ENCODE results near the gene EXOSC7.

The EXOSC7 gene

DNA sequence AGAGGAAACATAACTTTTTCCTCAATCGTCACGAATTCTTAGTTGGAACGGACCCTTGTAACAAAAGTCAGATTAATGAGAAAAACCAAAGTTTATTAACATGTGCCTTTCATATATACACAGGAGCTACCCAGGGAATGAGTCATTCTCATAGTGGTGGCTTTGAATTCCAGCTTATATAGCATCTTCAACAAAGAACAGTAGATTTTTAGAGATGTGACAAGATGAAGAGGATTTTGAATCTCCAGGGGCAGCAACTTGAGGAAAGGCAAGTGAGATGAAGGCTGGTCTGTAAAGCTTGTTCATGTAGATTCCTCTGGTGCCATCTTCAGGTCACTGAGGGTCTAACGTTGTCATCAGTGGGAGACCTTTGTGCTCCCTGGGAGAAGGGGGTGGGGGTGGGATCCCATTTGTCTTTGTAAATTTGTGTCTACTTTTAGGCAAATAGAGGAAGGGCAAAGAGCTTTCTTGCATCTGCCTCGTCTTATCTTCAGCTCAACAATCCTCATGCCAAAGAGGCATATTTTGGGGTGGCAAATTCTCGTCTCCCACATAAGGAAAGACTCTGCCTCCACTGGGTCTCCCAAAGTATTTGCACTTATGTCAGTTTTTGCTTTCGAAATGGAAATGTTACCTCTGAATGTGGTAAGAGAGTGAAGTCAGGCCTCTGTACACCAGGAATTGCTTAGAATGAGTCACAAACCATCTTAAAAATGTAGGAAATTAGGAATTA, 79.5 kb downstream of the EXOSC7 start:
- no peak for DNase-seq (ENCODE audit: low spot score)

DNA sequence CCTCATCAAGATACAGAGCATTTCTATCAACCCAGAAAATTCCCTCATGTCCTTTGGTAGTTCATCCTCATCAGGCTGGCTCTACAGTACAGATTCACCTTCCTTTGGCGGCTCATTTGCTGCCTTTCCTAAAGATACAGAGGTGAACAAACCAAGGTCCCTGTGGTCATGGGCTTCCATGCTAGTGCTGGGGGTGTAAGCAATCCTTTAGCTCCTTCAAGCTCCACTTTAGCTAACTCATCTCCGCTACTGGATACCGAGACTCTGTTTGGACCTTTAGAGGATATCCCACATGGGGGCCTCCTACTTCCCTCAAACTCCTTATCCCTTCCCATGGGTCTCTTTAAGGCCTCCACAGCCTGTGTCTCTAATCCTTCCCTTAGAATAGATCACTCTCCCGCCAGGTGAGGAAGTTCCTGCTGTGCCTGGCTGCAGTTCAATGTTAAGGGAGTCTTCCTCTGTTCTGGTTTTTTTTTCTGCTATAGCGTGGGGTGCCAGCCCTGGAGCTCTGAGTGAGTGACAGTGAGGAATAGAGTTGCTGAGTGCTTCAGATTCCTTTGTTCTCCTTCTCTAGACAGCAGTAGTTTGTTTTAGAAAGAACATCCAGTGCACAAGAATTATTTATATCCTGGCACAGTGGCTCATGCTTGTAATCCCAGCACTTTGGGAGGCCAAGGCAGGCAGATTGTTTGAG, 80.7 kb downstream of the EXOSC7 start:
- no peak for DNase-seq (ENCODE audit: low spot score)

DNA sequence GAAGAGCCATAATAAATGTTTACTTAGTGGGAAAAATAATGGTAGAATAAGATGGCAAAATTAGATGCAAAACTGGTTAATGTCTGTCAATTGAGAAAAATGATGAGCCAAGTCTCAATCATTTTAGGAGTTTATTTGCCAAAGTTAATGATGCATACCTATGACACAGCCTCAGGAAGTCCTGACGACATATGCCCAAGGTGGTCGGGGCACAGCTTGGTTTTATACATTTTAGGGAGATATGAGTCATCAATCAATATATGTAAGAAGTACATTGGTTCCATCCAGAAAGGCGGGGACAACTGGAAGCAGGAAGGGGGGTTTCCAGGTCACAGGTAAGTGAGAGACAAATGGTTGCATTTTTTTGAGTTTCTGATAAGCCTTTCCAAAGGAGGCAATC, 81.5 kb downstream of the EXOSC7 start:
- no peak for DNase-seq (ENCODE audit: low spot score)

DNA sequence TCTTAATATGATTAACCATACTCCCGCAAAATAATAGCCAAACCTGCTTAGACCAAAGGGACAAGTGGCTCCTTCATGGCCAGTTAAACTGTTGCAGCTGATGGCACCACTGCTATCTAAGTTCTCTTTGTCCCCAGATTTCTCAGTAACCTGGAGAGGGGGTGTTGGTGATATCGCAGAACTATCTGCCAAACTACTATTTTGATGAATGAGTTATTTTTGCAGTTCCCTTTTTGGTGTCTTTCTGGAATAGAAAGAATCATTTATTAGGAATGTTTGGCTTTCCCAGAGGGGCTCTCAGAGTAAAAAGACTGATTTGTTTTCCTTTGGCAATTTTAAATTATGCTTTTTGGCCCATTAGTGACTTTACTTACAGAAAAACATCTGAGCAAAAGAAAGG, 83.1 kb downstream of the EXOSC7 start:
- no peak for DNase-seq (ENCODE audit: low spot score)

GRCh38 chr3:45060165-45060892, 84.3 kb downstream of the EXOSC7 start:
- peak; percentile 36 for DNase-seq (ENCODE audit: low spot score)
